ENCODE measurements around the gene TRMT112. TPM values are rescaled to one million over a fixed set of nuclear protein-coding genes. Genes with fewer than 3 reads are reported as not detected.

Gene TRMT112
- total and polyA plus RNA-seq, 2 experiments from 2014 or later = 298 to 927 TPM

- Histone ChIP-seq H3K4me2 (no peak overlapping the region), H3K4me1 (ENCODE audit: insufficient read depth) (peaks cover 11% of the 10 kb centered on the region; the same call in 1 of the 2 replicates), H3K4me3 (no peak overlapping the region), H3K27me3 (ENCODE audit: insufficient read depth) (no peaks in the 10 kb centered on the region), H3K36me3 (ENCODE audit: insufficient read depth) (no peaks in the 10 kb centered on the region), H3F3A (replicated peaks; ENCODE audit: low read depth) (0 out of 2 replicates have a peak, but pooled peaks cover 5% of the 10 kb centered on the region), H3K9me2 (ENCODE audit: insufficient read depth) (no peaks in the 10 kb centered on the region), H4K20me1 (replicated peaks; ENCODE audit: insufficient read depth) (no peaks in the 10 kb centered on the region), H2AFZ (no peak overlapping the region), H3K79me2 (replicated peaks; ENCODE audit: insufficient read depth) (no peaks in the 10 kb centered on the region), H3K27ac (ENCODE audit: low read depth) (no peak overlapping the region)
- no peak for ATAC-seq
- Mint-ChIP-seq H3K27me3 (ENCODE audit: insufficient read depth, low read depth, poor library complexity) (peaks cover 26% of the 10 kb centered on the region), H3K9me3 (no peaks in the 10 kb centered on the region), H3K36me3 (ENCODE audit: low read depth) (no peaks in the 10 kb centered on the region), H3K27ac (no peak overlapping the region), H3K4me3 (no peak overlapping the region), H3K4me1 (peaks cover 12% of the 10 kb centered on the region)
- DNase-seq (ENCODE audit: low spot score) = no peak
- TF ChIP-seq EZH2 (IDR thresholded peaks at IDR 0.05; ENCODE audit: low read depth, unreplicated experiment) = no peak
- no peak for TF ChIP-seq EZH2phosphoT487 (IDR thresholded peaks at IDR 0.05; ENCODE audit: unreplicated experiment)
Measured at GRCh38 chr11:64339286-64339685, 21.9 kb upstream of the TRMT112 start.

DNA sequence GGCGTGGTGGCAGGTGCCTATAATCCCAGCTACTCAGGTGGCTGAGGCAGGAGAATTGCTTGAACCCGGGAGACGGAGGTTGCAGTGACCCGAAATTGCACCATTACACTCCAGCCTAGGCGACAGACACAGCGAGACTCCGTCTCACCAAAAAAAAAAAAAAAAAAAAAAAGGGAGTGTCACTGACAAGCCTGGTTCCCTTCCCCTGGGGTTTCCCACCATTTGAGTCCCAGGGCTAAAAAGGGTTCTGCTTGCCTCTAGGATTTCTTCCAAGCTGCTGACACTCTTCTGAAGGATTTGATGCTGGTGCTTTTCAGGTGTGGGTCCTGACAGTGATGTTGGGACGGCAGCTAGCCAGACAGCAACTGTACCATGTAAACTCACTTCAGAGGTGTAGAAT lies 21.4 kb upstream of the TRMT112 start:
- 0 out of 2 replicates have a peak, but pooled peaks cover 5% of the 10 kb centered on the region for H3F3A ChIP-seq (replicated peaks; ENCODE audit: low read depth)
- Mint-ChIP-seq H3K9me3 (no peaks in the 10 kb centered on the region), H3K27ac (no peak overlapping the region), H3K4me3 (no peak overlapping the region), H3K4me1 (peaks cover 12% of the 10 kb centered on the region), H3K36me3 (ENCODE audit: low read depth) (no peaks in the 10 kb centered on the region), H3K27me3 (ENCODE audit: insufficient read depth, low read depth, poor library complexity) (peaks cover 23% of the 10 kb centered on the region)
- no peak overlapping the region for H2AFZ ChIP-seq
- no peaks in the 10 kb centered on the region for H3K27me3 ChIP-seq (ENCODE audit: insufficient read depth)
- H3K36me3 ChIP-seq (ENCODE audit: insufficient read depth) = no peaks in the 10 kb centered on the region
- DNase-seq (ENCODE audit: low spot score) (no peak), ATAC-seq (no peak)
- no peak overlapping the region for H3K4me3 ChIP-seq
- TF ChIP-seq NANOG (IDR thresholded peaks at IDR 0.05; ENCODE audit: borderline replicate concordance) = no peak
- peaks cover 11% of the 10 kb centered on the region; the same call in 1 of the 2 replicates for H3K4me1 ChIP-seq (ENCODE audit: insufficient read depth)
- H4K20me1 ChIP-seq (replicated peaks; ENCODE audit: insufficient read depth) = no peaks in the 10 kb centered on the region
- H3K79me2 ChIP-seq (replicated peaks; ENCODE audit: insufficient read depth) = no peaks in the 10 kb centered on the region
- H3K4me2 ChIP-seq = no peak overlapping the region
- no peaks in the 10 kb centered on the region for H3K9me2 ChIP-seq (ENCODE audit: insufficient read depth)
- no peak overlapping the region for H3K27ac ChIP-seq (ENCODE audit: low read depth)

DNA sequence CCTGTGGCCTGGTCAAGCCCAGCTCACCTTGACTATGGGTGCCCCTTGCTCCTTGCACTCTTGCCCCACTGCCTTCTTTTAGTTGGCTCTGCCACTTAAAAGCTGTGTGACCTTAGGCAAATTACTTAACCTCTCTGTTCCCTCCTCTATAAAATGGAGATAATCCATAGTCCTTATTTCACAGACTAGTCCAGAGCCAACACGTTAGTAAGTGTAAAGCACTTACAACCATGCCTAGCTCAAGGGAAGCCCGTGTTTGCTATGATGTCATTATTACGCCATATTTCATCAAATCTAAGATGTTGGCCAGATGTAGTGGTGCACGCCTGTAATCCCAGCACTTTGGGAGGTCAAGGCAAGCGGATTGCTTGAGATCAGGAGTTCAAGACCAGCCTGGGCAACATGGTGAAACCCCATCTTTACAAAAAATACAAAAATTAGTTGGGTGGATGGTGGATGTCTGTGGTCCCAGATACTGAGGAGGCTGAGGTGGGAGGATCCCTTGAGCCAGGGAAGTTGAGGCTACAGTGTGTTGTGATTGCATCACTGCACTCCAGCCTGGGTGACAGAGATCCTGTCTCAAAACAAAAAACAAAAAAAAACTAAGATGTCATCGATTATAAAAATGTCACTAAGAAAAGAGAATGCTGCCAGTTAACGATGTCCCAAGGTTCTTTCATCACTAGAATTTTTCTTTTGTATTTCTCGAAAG lies 20.3 kb upstream of the TRMT112 start:
- H3K27ac ChIP-seq (ENCODE audit: low read depth) = no peak overlapping the region
- no peaks in the 10 kb centered on the region for H3K27me3 ChIP-seq (ENCODE audit: insufficient read depth)
- H3K27me3 Mint-ChIP-seq (ENCODE audit: insufficient read depth, low read depth, poor library complexity) = peaks cover 24% of the 10 kb centered on the region

More for the DNA sequence above, 20.3 kb upstream of the TRMT112 start:
- TF ChIP-seq STAT1 (IDR thresholded peaks at IDR 0.05; ENCODE audit: unreplicated experiment) (no peak), EZH2 (IDR thresholded peaks at IDR 0.05; ENCODE audit: low read depth, unreplicated experiment) (no peak), JUNB (IDR thresholded peaks at IDR 0.05; ENCODE audit: unreplicated experiment) (no peak)
- TF ChIP-seq, protein P1, sequence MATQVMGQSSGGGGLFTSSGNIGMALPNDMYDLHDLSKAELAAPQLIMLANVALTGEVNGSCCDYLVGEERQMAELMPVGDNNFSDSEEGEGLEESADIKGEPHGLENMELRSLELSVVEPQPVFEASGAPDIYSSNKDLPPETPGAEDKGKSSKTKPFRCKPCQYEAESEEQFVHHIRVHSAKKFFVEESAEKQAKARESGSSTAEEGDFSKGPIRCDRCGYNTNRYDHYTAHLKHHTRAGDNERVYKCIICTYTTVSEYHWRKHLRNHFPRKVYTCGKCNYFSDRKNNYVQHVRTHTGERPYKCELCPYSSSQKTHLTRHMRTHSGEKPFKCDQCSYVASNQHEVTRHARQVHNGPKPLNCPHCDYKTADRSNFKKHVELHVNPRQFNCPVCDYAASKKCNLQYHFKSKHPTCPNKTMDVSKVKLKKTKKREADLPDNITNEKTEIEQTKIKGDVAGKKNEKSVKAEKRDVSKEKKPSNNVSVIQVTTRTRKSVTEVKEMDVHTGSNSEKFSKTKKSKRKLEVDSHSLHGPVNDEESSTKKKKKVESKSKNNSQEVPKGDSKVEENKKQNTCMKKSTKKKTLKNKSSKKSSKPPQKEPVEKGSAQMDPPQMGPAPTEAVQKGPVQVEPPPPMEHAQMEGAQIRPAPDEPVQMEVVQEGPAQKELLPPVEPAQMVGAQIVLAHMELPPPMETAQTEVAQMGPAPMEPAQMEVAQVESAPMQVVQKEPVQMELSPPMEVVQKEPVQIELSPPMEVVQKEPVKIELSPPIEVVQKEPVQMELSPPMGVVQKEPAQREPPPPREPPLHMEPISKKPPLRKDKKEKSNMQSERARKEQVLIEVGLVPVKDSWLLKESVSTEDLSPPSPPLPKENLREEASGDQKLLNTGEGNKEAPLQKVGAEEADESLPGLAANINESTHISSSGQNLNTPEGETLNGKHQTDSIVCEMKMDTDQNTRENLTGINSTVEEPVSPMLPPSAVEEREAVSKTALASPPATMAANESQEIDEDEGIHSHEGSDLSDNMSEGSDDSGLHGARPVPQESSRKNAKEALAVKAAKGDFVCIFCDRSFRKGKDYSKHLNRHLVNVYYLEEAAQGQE (IDR thresholded peaks at IDR 0.05; ENCODE audit: unreplicated experiment) = no peak
- TF ChIP-seq, protein P2, sequence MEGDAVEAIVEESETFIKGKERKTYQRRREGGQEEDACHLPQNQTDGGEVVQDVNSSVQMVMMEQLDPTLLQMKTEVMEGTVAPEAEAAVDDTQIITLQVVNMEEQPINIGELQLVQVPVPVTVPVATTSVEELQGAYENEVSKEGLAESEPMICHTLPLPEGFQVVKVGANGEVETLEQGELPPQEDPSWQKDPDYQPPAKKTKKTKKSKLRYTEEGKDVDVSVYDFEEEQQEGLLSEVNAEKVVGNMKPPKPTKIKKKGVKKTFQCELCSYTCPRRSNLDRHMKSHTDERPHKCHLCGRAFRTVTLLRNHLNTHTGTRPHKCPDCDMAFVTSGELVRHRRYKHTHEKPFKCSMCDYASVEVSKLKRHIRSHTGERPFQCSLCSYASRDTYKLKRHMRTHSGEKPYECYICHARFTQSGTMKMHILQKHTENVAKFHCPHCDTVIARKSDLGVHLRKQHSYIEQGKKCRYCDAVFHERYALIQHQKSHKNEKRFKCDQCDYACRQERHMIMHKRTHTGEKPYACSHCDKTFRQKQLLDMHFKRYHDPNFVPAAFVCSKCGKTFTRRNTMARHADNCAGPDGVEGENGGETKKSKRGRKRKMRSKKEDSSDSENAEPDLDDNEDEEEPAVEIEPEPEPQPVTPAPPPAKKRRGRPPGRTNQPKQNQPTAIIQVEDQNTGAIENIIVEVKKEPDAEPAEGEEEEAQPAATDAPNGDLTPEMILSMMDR (conservative IDR thresholded peaks at IDR 0.05; ENCODE audit: low read depth in 2 of 2) = no peak
- Mint-ChIP-seq H3K4me3 (no peak overlapping the region), H3K4me1 (peaks cover 12% of the 10 kb centered on the region), H3K9me3 (no peaks in the 10 kb centered on the region), H3K27ac (no peak overlapping the region), H3K36me3 (ENCODE audit: low read depth) (no peaks in the 10 kb centered on the region)
- no peak overlapping the region for H3K4me3 ChIP-seq
- 0 out of 2 replicates have a peak, but pooled peaks cover 5% of the 10 kb centered on the region for H3F3A ChIP-seq (replicated peaks; ENCODE audit: low read depth)
- H3K36me3 ChIP-seq (ENCODE audit: insufficient read depth) = no peaks in the 10 kb centered on the region
- no peaks in the 10 kb centered on the region for H3K79me2 ChIP-seq (replicated peaks; ENCODE audit: insufficient read depth)
- no peaks in the 10 kb centered on the region for H4K20me1 ChIP-seq (replicated peaks; ENCODE audit: insufficient read depth)
- H3K9me2 ChIP-seq (ENCODE audit: insufficient read depth) = no peaks in the 10 kb centered on the region
- no peak overlapping the region for H2AFZ ChIP-seq
- DNase-seq (ENCODE audit: low spot score) = no peak
- peaks cover 11% of the 10 kb centered on the region; the same call in 1 of the 2 replicates for H3K4me1 ChIP-seq (ENCODE audit: insufficient read depth)
- H3K4me2 ChIP-seq = no peak overlapping the region
- ATAC-seq = no peak

Data from GM23338 (cell line).